ENCODE data around the gene ZBTB7C. TPM values are rescaled to one million over a fixed set of nuclear protein-coding genes. Genes with fewer than 3 reads are reported as not detected.

The ZBTB7C gene
- total and polyA plus RNA-seq, 2 of the 8 experiments (the other 6 are each of a cell fraction or from before 2014, with no cell fraction given): 0.15 to 0.45 TPM

DNA sequence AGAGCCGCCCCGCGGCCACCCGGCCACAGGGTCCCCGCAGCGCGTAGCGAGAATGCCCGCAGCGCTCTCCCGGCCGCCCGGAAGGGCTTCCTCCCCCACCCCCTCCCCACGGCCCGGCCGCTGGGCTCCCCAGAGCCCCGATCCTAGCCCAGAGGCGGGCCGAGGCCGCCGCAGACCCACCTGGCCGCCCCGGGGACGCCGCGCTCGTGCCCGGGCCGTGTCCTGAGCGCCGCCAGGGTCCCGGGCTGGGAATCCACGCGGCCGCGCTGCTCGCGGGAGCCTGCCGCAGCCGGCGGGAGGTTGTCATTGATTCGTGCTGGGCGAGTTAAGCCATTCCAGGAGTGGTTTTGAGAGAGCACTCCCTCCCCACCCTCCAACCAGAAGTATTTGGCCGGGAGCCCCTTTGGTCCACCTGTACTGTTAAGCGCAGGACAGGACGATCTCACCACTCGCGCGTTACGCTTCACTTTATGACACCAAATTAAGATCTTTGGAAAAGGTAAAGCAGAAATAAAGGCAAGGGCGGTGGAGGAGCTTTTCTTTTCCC lies 272.3 kb downstream of the ZBTB7C start:
- POLR2A ChIA-PET (ENCODE audit: partially characterized antibody): interaction anchor here (2.0 kb wide), 1 partner anchor 9 kb away, joined by 6 read pairs; no protein-coding TSS in a partner anchor
- H3K27ac ChIP-seq (ENCODE audit: low read depth, low read length): no peak overlapping the region

More for the DNA sequence above, 272.3 kb downstream of the ZBTB7C start:
- H3K23ac ChIP-seq (ENCODE audit: insufficient read length): no peak overlapping the region
- no peak overlapping the region; the same call in 1 of the 2 replicates for H3K18ac ChIP-seq (ENCODE audit: extremely low read depth, low read length)
- H3K79me1 ChIP-seq (ENCODE audit: low read depth, low read length): no peaks in the 10 kb centered on the region
- no peak overlapping the region for H2AK5ac ChIP-seq (ENCODE audit: low read depth, low read length)
- TF ChIP-seq RBBP5 (IDR thresholded peaks at IDR 0.05; ENCODE audit: borderline replicate concordance, low read depth, low read length) (peak; percentile 41; the same call in 1 of the 2 replicates), BACH1 (IDR thresholded peaks at IDR 0.05; ENCODE audit: low read length) (no peak), RNF2 (IDR thresholded peaks at IDR 0.05; ENCODE audit: borderline replicate concordance, low read depth, low read length, missing control alignments, poor library complexity, severe bottlenecking) (peak; percentile 76), EZH2 (IDR thresholded peaks at IDR 0.05; ENCODE audit: low read depth, low read length, severe bottlenecking) (peak; percentile 5), TCF12 (IDR thresholded peaks at IDR 0.05; ENCODE audit: low read depth, low read length) (no peak), SUZ12 (IDR thresholded peaks at IDR 0.05; ENCODE audit: low read length) (peak; percentile 80), HDAC2 (IDR thresholded peaks at IDR 0.05; ENCODE audit: borderline replicate concordance in 1 of 2, low read depth in 2 of 2, low read length in 2 of 2) (no peak), CEBPB (IDR thresholded peaks at IDR 0.05; ENCODE audit: low read depth, low read length) (no peak), HDAC6 (IDR thresholded peaks at IDR 0.05; ENCODE audit: low read depth, low read length) (no peak), RFX5 (IDR thresholded peaks at IDR 0.05; ENCODE audit: borderline replicate concordance, low read depth, low read length) (no peak)
- H3K9ac ChIP-seq (replicated peaks in 1 of 4; ENCODE audit: extremely low read depth in 1 of 4, low read depth in 3 of 4, low read length in 3 of 4): no peak overlapping the region
- peaks cover 12% of the 10 kb centered on the region; the same call in 1 of the 2 replicates for H3K23me2 ChIP-seq (ENCODE audit: low read depth, low read length)
- WGBS, 2 experiments (ENCODE audit: extremely low coverage in 1 of 2, insufficient coverage in 1 of 2, insufficient read length in 1 of 2, insufficient replicate concordance in 2 of 2, low coverage in 1 of 2, low lambda C conversion rate in 2 of 2, missing lambda C conversion rate in 1 of 2): 3% methylated on average over 21 of the region's 51 CpGs; no CpG with 5 or more reads in 1 of the 2 experiments
- peak overlapping the region; percentile 35 to 77 (median 70) for H3K4me3 ChIP-seq (ENCODE audit: extremely low read depth in 1 of 4, insufficient read depth in 2 of 4, low read depth in 3 of 4, low read length in 4 of 4)
- H4K5ac ChIP-seq (ENCODE audit: insufficient read length, low read depth, low read length): no peak overlapping the region
- DNase-seq (ENCODE audit: low read depth in 1 of 2, low spot score in 2 of 2): peak in 1 of 2 experiments; percentile 56
- peaks cover 11 to 53% (median 40%) of the 10 kb centered on the region in 4 experiments for H3K27me3 ChIP-seq (replicated peaks in 1 of 4; ENCODE audit: control insufficient read depth in 3 of 4, extremely low read depth in 1 of 4, insufficient read depth in 3 of 4, low read length in 3 of 4)
- no peak for FAIRE-seq
- no peaks in the 10 kb centered on the region for H3K9me3 ChIP-seq (ENCODE audit: insufficient read depth in 2 of 2, low read depth in 1 of 2, low read length in 1 of 2)
- H2BK20ac ChIP-seq (ENCODE audit: low read length): no peak overlapping the region
- H4K20me1 ChIP-seq (replicated peaks in 1 of 2; ENCODE audit: control insufficient read depth in 1 of 2, insufficient read depth in 2 of 2, low read length in 2 of 2): no peaks in the 10 kb centered on the region
- no peak overlapping the region for H2AFZ ChIP-seq (ENCODE audit: low read length)
- no peaks in the 10 kb centered on the region; a peak in 1 of 8 replicates for H3K36me3 ChIP-seq (ENCODE audit: control insufficient read depth in 2 of 4, insufficient read depth in 4 of 4, low read length in 3 of 4)
- no peak overlapping the region for H2BK120ac ChIP-seq (replicated peaks; ENCODE audit: low read depth, low read length)
- H3K4me2 ChIP-seq (ENCODE audit: insufficient read depth in 1 of 2, low read depth in 2 of 2, low read length in 2 of 2): peak overlapping the region; percentile 72 to 89
- no peak overlapping the region for H2BK15ac ChIP-seq (ENCODE audit: low read length)
- H4K8ac ChIP-seq (ENCODE audit: extremely low read depth, insufficient read depth, low read length): no peak overlapping the region
- H3K4ac ChIP-seq (replicated peaks; ENCODE audit: insufficient read length, low read depth, low read length): no peak overlapping the region
- H3K79me2 ChIP-seq (ENCODE audit: control insufficient read depth in 1 of 2, insufficient read depth in 2 of 2, low read length in 2 of 2): no peaks in the 10 kb centered on the region
- peaks cover 9 to 25% (median 17%) of the 10 kb centered on the region in 4 experiments for H3K4me1 ChIP-seq (replicated peaks in 1 of 4; ENCODE audit: control insufficient read depth in 3 of 4, insufficient read depth in 4 of 4, low read length in 3 of 4)
- H2BK12ac ChIP-seq (ENCODE audit: low read depth, low read length): no peak overlapping the region; the same call in 1 of the 2 replicates
- CTCF ChIA-PET (ENCODE audit: partially characterized antibody): interaction anchor here (0.6 to 1.6 kb wide), 6 partner anchors 9 to 443 kb away, joined by 3 to 5 read pairs (median 3); no protein-coding TSS in a partner anchor
- H4K91ac ChIP-seq (replicated peaks; ENCODE audit: insufficient read length, low read length): no peak overlapping the region
- no peak overlapping the region for H3K56ac ChIP-seq (replicated peaks; ENCODE audit: insufficient read length, low read depth, low read length)
- H3K14ac ChIP-seq (ENCODE audit: insufficient read length): no peak overlapping the region
- no peak overlapping the region for H2BK5ac ChIP-seq (ENCODE audit: low read depth, low read length)
